Ovary (tissue), 3 donors: ENCODE measurements around the gene PCIF1.

Experiments
- EP300 ChIP-seq: sonication (generic); formaldehyde crosslinking; IDR thresholded peaks from one replicate; pipeline ENCODE4 v1.6.1; 2017; ENCODE audit warnings: antibody characterized with exemption
- POLR2A ChIP-seq: fragments of 450-650 bp; IDR thresholded peaks from one replicate; pipeline ENCODE4 v1.6.1; 2017; ENCODE audit warnings: antibody characterized with exemption, mild to moderate bottlenecking, moderate library complexity
- TF ChIP-seq, protein P1 (sequence below), 3 donors: fragments of 450-650 bp in 2 of 3; fragments of 200-600 bp in 1 of 3; IDR thresholded peaks; one replicate each; pipeline versions ENCODE4 v1.5.1 to v1.8.0; 2016 to 2022; ENCODE audit warnings: antibody characterized with exemption in 3 of 3, mild to moderate bottlenecking in 1 of 3
- donor health status: DM: no; HTN: no; CAD: no.

DNA sequence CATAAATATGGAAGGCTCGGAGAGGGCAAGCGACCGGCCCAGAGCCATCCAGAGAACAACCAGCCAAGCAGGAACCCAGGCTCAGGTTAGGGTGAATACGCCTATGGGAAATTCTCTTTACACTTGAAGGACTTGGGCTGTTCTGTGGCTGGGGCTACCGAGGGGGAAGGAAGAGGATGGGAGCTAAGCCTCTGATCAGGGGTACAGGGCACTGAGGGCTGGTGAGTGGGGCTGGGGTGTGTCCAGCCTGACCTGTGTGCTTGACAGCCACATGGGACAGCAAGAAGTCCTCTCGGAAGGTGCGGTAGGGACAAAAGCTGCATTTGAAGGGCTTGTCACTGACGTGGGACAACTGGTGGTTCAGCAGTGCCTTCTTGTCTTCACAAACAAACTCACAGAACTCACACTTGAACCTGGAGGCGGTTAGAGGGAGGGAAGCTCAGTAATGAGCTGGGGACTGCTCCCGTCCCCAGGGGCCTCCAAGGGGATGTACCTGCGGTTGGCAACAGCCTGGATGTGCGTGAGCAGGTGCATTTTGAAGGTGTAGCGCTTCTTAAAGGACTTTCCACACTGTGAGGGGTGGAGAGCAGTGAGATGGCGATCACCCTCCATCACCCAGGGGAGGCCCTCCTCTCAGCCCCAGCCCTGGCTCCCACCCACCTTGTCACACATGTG, 25.6 kb downstream of the PCIF1 start:
- TF ChIP-seq, protein P1, sequence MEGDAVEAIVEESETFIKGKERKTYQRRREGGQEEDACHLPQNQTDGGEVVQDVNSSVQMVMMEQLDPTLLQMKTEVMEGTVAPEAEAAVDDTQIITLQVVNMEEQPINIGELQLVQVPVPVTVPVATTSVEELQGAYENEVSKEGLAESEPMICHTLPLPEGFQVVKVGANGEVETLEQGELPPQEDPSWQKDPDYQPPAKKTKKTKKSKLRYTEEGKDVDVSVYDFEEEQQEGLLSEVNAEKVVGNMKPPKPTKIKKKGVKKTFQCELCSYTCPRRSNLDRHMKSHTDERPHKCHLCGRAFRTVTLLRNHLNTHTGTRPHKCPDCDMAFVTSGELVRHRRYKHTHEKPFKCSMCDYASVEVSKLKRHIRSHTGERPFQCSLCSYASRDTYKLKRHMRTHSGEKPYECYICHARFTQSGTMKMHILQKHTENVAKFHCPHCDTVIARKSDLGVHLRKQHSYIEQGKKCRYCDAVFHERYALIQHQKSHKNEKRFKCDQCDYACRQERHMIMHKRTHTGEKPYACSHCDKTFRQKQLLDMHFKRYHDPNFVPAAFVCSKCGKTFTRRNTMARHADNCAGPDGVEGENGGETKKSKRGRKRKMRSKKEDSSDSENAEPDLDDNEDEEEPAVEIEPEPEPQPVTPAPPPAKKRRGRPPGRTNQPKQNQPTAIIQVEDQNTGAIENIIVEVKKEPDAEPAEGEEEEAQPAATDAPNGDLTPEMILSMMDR (IDR thresholded peaks at IDR 0.05), result no peak
- no peak for TF ChIP-seq POLR2A
- no peak for TF ChIP-seq EP300
